Neural cell (in vitro differentiated cells): Measurements from ENCODE around the gene ARMC12. TPM values are rescaled to one million over a fixed set of nuclear protein-coding genes. Genes with fewer than 3 reads are reported as not detected.

ENCODE experiments used
- H2AFZ ChIP-seq: fragments of 200-600, 300-800 bp; sonication (generic), shearing (Covaris generic); 2 replicates; pipeline ENCODE4 v1.6.0; 2014; ENCODE audit warnings: low read depth, mild to moderate bottlenecking, antibody characterized with exemption, low read length, moderate library complexity
- H3F3A ChIP-seq: fragments of 200-600 bp; shearing (Covaris generic); 2 replicates; pipeline ENCODE4 v1.6.1; 2016; ENCODE audit warnings: mild to moderate bottlenecking, moderate library complexity, mixed read lengths, antibody characterized with exemption, low read length; ENCODE audit not compliant: insufficient read depth, poor library complexity, severe bottlenecking
- H3K27ac ChIP-seq: fragments of 200-600, 300-800 bp; sonication (generic), shearing (Covaris generic); 2 replicates; pipeline ENCODE4 v1.5.1; 2014; ENCODE audit warnings: mild to moderate bottlenecking, low read length, moderate library complexity
- H3K27me3 ChIP-seq: fragments of 300-800, 200-600 bp; sonication (generic), shearing (Covaris generic); 2 replicates; pipeline ENCODE4 v1.6.0; 2014; ENCODE audit warnings: mild to moderate bottlenecking, low read depth, low read length, moderate library complexity; ENCODE audit not compliant: insufficient read depth
- H3K36me3 ChIP-seq: fragments of 300-800, 200-600 bp; sonication (generic), shearing (Covaris generic); 2 replicates; pipeline ENCODE4 v1.5.1; 2014; ENCODE audit warnings: mild to moderate bottlenecking, antibody characterized with exemption, low read length, moderate library complexity; ENCODE audit not compliant: insufficient read depth
- H3K4me2 ChIP-seq: fragments of 300-800, 200-600 bp; sonication (generic), shearing (Covaris generic); 2 replicates; pipeline ENCODE4 v1.6.0; 2014; ENCODE audit warnings: mild to moderate bottlenecking, low read length
- H3K4me3 ChIP-seq: fragments of 300-800, 200-600 bp; sonication (generic), shearing (Covaris generic); 2 replicates; pipeline ENCODE4 v1.5.1; 2014; ENCODE audit warnings: mild to moderate bottlenecking, low read length, moderate library complexity
- H3K79me2 ChIP-seq: fragments of 200-600 bp; shearing (Covaris generic); replicated peaks from 2 replicates; pipeline ENCODE4 v1.6.0; 2014; ENCODE audit warnings: mild to moderate bottlenecking, low read length, moderate library complexity; ENCODE audit not compliant: insufficient read depth
- H3K9ac ChIP-seq: fragments of 300-800, 200-600 bp; sonication (generic), shearing (Covaris generic); 2 replicates; pipeline ENCODE4 v1.6.1; 2016; ENCODE audit warnings: mild to moderate bottlenecking, low read length, mixed read lengths
- H3K9me2 ChIP-seq: fragments of 200-600 bp; shearing (Covaris generic); 2 replicates; pipeline ENCODE4 v1.6.1; 2016; ENCODE audit warnings: mild to moderate bottlenecking, low read length, mixed read lengths; ENCODE audit not compliant: insufficient read depth
- H3K9me3 ChIP-seq: fragments of 200-600, 300-800 bp; sonication (generic), shearing (Covaris generic); 2 replicates; pipeline ENCODE4 v1.6.1; 2016; ENCODE audit warnings: mild to moderate bottlenecking, mixed run types, low read length, moderate library complexity, mixed read lengths
- H4K20me1 ChIP-seq: fragments of 200-600 bp; shearing (Covaris generic); 2 replicates; pipeline ENCODE4 v1.6.1; 2016; ENCODE audit warnings: mild to moderate bottlenecking, mixed run types; ENCODE audit not compliant: insufficient read depth
- EP300 ChIP-seq: fragments of 450-650 bp; conservative IDR thresholded peaks from 2 replicates; pipeline ENCODE4 v1.6.1; 2014; ENCODE audit warnings: antibody characterized with exemption, mild to moderate bottlenecking, moderate library complexity; ENCODE audit not compliant: poor library complexity, severe bottlenecking
- EZH2 ChIP-seq: fragments of 200-600, 300-800 bp; shearing (Covaris generic), sonication (generic); IDR thresholded peaks from 2 replicates; pipeline ENCODE4 v1.6.1; 2014; ENCODE audit warnings: antibody characterized with exemption, low read length, borderline replicate concordance, mild to moderate bottlenecking; ENCODE audit not compliant: insufficient read depth, poor library complexity, severe bottlenecking
- MXI1 ChIP-seq: fragments of 450-650 bp; conservative IDR thresholded peaks from 2 replicates; pipeline ENCODE4 v1.6.1; 2014; ENCODE audit warnings: antibody characterized with exemption, mild to moderate bottlenecking; ENCODE audit not compliant: poor library complexity, severe bottlenecking
- POLR2AphosphoS5 ChIP-seq: IDR thresholded peaks from 2 replicates; pipeline ENCODE4 v1.6.1; 2012
- RAD21 ChIP-seq: fragments of 450-650 bp; conservative IDR thresholded peaks from 2 replicates; pipeline ENCODE4 v1.6.1; 2014; ENCODE audit warnings: antibody characterized with exemption, mild to moderate bottlenecking, moderate library complexity
- SMC3 ChIP-seq: fragments of 450-650 bp; conservative IDR thresholded peaks from 2 replicates; pipeline ENCODE4 v1.6.1; 2014; ENCODE audit warnings: antibody characterized with exemption, mild to moderate bottlenecking, moderate library complexity; ENCODE audit not compliant: poor library complexity
- TAF1 ChIP-seq: IDR thresholded peaks from 2 replicates; pipeline ENCODE4 v1.6.1; 2012; ENCODE audit warnings: low read depth
- polyA plus RNA-seq: library from polyadenylated mRNA; depleted of rRNA; stranded (reverse); fragments of >200 nt; gene quantifications from 2 replicates; pipeline ENCODE4 v1.2.3, GENCODE V29; 2014
- TF ChIP-seq, protein P1 (sequence below): fragments of 450-650 bp; IDR thresholded peaks from 2 replicates; pipeline ENCODE4 v1.5.1; 2014; ENCODE audit warnings: antibody characterized with exemption, mild to moderate bottlenecking, moderate library complexity; ENCODE audit not compliant: poor library complexity, severe bottlenecking
- TF ChIP-seq, protein P2 (sequence below): IDR thresholded peaks from 2 replicates; pipeline ENCODE4 v1.6.1; 2012; ENCODE audit warnings: borderline replicate concordance

Gene ARMC12
- polyA plus RNA-seq, 1 donor from 2014 or later = 2.2 TPM

DNA sequence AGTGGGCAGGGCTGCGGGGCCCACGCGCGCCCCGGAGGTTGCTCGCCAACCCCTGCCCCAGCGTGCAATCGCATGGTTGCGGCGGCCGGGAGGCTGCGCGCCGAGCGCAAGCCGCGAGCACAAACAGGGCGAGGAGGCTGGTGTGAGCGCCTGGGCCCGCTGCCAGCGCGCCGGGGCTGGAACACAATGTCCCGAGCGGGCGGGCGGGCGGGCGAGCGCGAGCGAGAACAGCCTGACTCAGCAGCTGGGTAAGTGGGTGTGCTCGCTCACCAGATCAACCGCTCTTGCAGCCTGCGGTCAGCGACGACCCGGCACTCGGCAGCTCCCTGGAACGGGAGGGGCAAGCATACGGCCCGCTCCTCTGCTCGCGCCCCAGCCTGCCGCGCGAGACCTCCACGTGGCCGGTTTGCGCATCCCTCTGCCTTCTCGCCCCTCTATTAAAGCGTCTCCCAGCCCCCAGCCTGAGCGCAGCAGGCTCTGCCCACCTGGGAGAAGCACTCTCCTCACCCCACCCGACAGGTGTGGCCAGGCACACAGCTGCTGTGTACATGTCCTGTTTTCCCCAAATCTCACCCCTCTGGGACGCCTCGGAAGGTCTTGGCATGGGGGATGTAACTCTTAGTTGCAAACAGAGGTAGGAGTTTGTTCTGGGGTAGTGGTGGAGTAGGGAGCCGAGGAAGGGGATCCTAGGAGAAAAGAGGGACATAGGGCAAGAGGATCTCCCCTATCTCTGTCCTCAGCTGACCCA is 8.7 kb upstream of the ARMC12 start:
- TF ChIP-seq, protein P1, sequence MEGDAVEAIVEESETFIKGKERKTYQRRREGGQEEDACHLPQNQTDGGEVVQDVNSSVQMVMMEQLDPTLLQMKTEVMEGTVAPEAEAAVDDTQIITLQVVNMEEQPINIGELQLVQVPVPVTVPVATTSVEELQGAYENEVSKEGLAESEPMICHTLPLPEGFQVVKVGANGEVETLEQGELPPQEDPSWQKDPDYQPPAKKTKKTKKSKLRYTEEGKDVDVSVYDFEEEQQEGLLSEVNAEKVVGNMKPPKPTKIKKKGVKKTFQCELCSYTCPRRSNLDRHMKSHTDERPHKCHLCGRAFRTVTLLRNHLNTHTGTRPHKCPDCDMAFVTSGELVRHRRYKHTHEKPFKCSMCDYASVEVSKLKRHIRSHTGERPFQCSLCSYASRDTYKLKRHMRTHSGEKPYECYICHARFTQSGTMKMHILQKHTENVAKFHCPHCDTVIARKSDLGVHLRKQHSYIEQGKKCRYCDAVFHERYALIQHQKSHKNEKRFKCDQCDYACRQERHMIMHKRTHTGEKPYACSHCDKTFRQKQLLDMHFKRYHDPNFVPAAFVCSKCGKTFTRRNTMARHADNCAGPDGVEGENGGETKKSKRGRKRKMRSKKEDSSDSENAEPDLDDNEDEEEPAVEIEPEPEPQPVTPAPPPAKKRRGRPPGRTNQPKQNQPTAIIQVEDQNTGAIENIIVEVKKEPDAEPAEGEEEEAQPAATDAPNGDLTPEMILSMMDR = no peak
- TF ChIP-seq EZH2 (no peak), EP300 (no peak), MXI1 (peak; percentile 62), SMC3 (peak; percentile 7)
- TF ChIP-seq, protein P2, sequence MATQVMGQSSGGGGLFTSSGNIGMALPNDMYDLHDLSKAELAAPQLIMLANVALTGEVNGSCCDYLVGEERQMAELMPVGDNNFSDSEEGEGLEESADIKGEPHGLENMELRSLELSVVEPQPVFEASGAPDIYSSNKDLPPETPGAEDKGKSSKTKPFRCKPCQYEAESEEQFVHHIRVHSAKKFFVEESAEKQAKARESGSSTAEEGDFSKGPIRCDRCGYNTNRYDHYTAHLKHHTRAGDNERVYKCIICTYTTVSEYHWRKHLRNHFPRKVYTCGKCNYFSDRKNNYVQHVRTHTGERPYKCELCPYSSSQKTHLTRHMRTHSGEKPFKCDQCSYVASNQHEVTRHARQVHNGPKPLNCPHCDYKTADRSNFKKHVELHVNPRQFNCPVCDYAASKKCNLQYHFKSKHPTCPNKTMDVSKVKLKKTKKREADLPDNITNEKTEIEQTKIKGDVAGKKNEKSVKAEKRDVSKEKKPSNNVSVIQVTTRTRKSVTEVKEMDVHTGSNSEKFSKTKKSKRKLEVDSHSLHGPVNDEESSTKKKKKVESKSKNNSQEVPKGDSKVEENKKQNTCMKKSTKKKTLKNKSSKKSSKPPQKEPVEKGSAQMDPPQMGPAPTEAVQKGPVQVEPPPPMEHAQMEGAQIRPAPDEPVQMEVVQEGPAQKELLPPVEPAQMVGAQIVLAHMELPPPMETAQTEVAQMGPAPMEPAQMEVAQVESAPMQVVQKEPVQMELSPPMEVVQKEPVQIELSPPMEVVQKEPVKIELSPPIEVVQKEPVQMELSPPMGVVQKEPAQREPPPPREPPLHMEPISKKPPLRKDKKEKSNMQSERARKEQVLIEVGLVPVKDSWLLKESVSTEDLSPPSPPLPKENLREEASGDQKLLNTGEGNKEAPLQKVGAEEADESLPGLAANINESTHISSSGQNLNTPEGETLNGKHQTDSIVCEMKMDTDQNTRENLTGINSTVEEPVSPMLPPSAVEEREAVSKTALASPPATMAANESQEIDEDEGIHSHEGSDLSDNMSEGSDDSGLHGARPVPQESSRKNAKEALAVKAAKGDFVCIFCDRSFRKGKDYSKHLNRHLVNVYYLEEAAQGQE = no peak
- Histone ChIP-seq H3K4me2 (peak overlapping the region; percentile 91), H3K36me3 (no peaks in the 10 kb centered on the region), H3K9ac (peak overlapping the region; percentile 90), H3K27ac (peak overlapping the region; percentile 82), H3F3A (peaks cover 5% of the 10 kb centered on the region), H4K20me1 (no peaks in the 10 kb centered on the region), H3K27me3 (no peaks in the 10 kb centered on the region), H2AFZ (peak overlapping the region; percentile 94), H3K4me3 (peak overlapping the region; percentile 83), H3K9me2 (no peaks in the 10 kb centered on the region), H3K79me2 (no peaks in the 10 kb centered on the region), H3K9me3 (no peaks in the 10 kb centered on the region)

DNA sequence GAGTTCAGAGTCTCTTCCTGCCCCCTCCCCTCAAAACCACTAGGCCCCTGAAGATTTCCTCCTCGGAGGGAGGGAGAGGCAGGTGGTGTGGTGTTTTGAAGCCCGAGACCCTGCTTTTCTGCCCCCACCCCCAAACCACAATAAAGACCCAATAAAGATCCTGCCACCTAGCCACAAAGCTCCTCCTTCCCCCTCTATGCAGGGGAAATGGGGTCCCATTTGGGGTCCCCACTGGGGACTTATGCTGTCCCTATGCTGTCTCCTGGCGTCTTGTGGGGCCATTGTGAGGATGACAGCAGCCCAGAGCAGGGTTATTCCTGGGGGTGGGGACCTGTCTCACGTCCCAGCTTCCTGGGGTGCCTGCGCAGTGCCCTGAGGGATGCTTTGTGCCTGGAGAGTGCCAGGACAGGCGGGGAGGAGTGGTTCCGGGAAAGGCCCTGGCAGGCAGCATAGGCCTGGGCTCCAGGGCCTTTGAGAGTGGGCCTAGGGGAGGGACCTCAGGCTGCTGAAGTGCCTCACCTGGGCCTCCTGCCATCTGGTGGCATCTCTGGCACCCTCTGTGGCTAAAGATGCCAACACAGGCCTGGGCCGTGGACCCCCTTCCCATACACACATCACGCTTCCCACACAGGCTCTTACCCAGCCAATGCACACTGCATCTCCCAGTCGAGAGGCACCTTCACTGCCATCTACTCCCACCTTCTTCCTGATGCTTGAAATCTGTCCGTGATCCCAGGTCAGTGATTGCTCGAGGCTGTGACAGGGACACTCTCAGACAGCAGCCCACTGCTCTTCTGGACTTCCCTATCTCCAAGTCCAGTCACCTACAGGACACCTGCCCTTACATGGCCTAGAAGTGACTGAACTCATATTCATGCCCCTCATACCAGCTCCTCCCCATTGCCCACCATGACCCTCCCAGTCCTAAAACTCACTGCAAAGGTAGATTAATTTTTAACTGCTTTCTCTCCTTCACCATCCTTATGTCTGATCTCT is 7.9 kb upstream of the ARMC12 start:
- Histone ChIP-seq H3K9ac (peak overlapping the region; percentile 90), H3K27me3 (no peaks in the 10 kb centered on the region), H2AFZ (no peak overlapping the region), H3K4me3 (peak overlapping the region; percentile 83), H3F3A (peaks cover 5% of the 10 kb centered on the region), H4K20me1 (no peaks in the 10 kb centered on the region), H3K36me3 (no peaks in the 10 kb centered on the region), H3K79me2 (no peaks in the 10 kb centered on the region), H3K4me2 (no peak overlapping the region), H3K9me3 (no peaks in the 10 kb centered on the region), H3K9me2 (no peaks in the 10 kb centered on the region), H3K27ac (no peak overlapping the region)
- TF ChIP-seq POLR2AphosphoS5 (no peak), RAD21 (no peak), MXI1 (no peak), TAF1 (no peak)
- TF ChIP-seq, protein P2 = no peak
